ENCODE results near the gene RASL10B. TPM values are rescaled to one million over a fixed set of nuclear protein-coding genes. Genes with fewer than 3 reads are reported as not detected.

The RASL10B gene
- polyA plus RNA-seq, 1 donor (not counting 4 experiments of a cell fraction or from before 2014, with no cell fraction given), result 0.07 TPM

GRCh38 chr17:35729405-35729833 lies 2.0 kb upstream of the RASL10B start:
- H2AFZ ChIP-seq (ENCODE audit: control insufficient read depth, low read length), result no peak overlapping the region
- peaks cover 8% of the 10 kb centered on the region for H3K4me1 ChIP-seq (ENCODE audit: control insufficient read depth, extremely low read depth, insufficient read depth, low read length)
- H3K27ac ChIP-seq (ENCODE audit: control insufficient read depth, insufficient read depth, low read length), result no peak overlapping the region
- no peak overlapping the region for H3K4me2 ChIP-seq (ENCODE audit: control insufficient read depth, extremely low read depth, insufficient read depth, low read depth, low read length)
- no peak for TF ChIP-seq EZH2 (IDR thresholded peaks at IDR 0.05; ENCODE audit: low read length)
- no peak for TF ChIP-seq CTCF (optimal IDR thresholded peaks at IDR 0.05 in 1 of 3, IDR thresholded peaks at IDR 0.05 in 1 of 3, conservative IDR thresholded peaks at IDR 0.05 in 1 of 3; ENCODE audit: extremely low read depth in 1 of 3, insufficient read depth in 2 of 3, low read length in 3 of 3)
- H3K9me3 ChIP-seq (ENCODE audit: control insufficient read depth, low read depth, low read length), result no peaks in the 10 kb centered on the region
- H4K20me1 ChIP-seq (ENCODE audit: control insufficient read depth, extremely low read depth, insufficient read depth, low read length), result no peaks in the 10 kb centered on the region
- H3K9ac ChIP-seq (ENCODE audit: control insufficient read depth, extremely low read depth, insufficient read depth, low read length), result no peak overlapping the region
- H3K9me1 ChIP-seq (ENCODE audit: control insufficient read depth, extremely low read depth, insufficient read depth, low read length), result no peaks in the 10 kb centered on the region
- no peaks in the 10 kb centered on the region for H3K79me2 ChIP-seq (ENCODE audit: control insufficient read depth, insufficient read depth, low read length)
- H3K4me3 ChIP-seq (ENCODE audit: control insufficient read depth in 2 of 3, extremely low read depth in 1 of 3, insufficient read depth in 2 of 3, low read depth in 1 of 3, low read length in 3 of 3), result no peak overlapping the region
- dilution Hi-C loops (cut with MboI; ENCODE audit: extremely low pct_ligation_motif_present, low sequenced_read_pairs), result no loop called here
- DNase-seq (ENCODE audit: low read depth, low spot score) (no peak), FAIRE-seq (no peak)
- H3K27me3 ChIP-seq (ENCODE audit: control insufficient read depth, extremely low read depth, insufficient read depth, low read length), result peaks cover 10% of the 10 kb centered on the region
- peaks cover 4 to 15% of the 10 kb centered on the region in 2 experiments for H3K36me3 ChIP-seq (ENCODE audit: control insufficient read depth in 2 of 2, extremely low read depth in 1 of 2, insufficient read depth in 2 of 2, low read length in 2 of 2)

GRCh38 chr17:35730400-35731005 lies 936 bp upstream of the RASL10B start:
- Histone ChIP-seq H3K9ac (ENCODE audit: control insufficient read depth, extremely low read depth, insufficient read depth, low read length) (no peak overlapping the region), H3K9me3 (ENCODE audit: control insufficient read depth, low read depth, low read length) (no peaks in the 10 kb centered on the region), H3K27ac (ENCODE audit: control insufficient read depth, insufficient read depth, low read length) (no peak overlapping the region), H3K27me3 (ENCODE audit: control insufficient read depth, extremely low read depth, insufficient read depth, low read length) (peaks cover 10% of the 10 kb centered on the region), H3K4me2 (ENCODE audit: control insufficient read depth, extremely low read depth, insufficient read depth, low read depth, low read length) (no peak overlapping the region), H3K79me2 (ENCODE audit: control insufficient read depth, insufficient read depth, low read length) (no peaks in the 10 kb centered on the region), H4K20me1 (ENCODE audit: control insufficient read depth, extremely low read depth, insufficient read depth, low read length) (no peaks in the 10 kb centered on the region), H3K36me3 (ENCODE audit: control insufficient read depth in 2 of 2, extremely low read depth in 1 of 2, insufficient read depth in 2 of 2, low read length in 2 of 2) (peaks cover 3 to 5% of the 10 kb centered on the region in 2 experiments), H2AFZ (ENCODE audit: control insufficient read depth, low read length) (no peak overlapping the region), H3K4me3 (ENCODE audit: control insufficient read depth in 2 of 3, extremely low read depth in 1 of 3, insufficient read depth in 2 of 3, low read depth in 1 of 3, low read length in 3 of 3) (no peak overlapping the region), H3K4me1 (ENCODE audit: control insufficient read depth, extremely low read depth, insufficient read depth, low read length) (peaks cover 8% of the 10 kb centered on the region), H3K9me1 (ENCODE audit: control insufficient read depth, extremely low read depth, insufficient read depth, low read length) (no peaks in the 10 kb centered on the region)
- no peak for DNase-seq (ENCODE audit: low read depth, low spot score)
- no peak for TF ChIP-seq CTCF (optimal IDR thresholded peaks at IDR 0.05 in 1 of 3, IDR thresholded peaks at IDR 0.05 in 1 of 3, conservative IDR thresholded peaks at IDR 0.05 in 1 of 3; ENCODE audit: extremely low read depth in 1 of 3, insufficient read depth in 2 of 3, low read length in 3 of 3)
- TF ChIP-seq EZH2 (IDR thresholded peaks at IDR 0.05; ENCODE audit: low read length), result no peak
- FAIRE-seq, result no peak
- dilution Hi-C loops (cut with MboI; ENCODE audit: extremely low pct_ligation_motif_present, low sequenced_read_pairs), result no loop called here

All from keratinocyte (primary cell).